Stimulated activated naive CD8-positive, alpha-beta T cell treated with anti-CD3 and anti-CD28 coated beads, Interleukin-15, amount 100 ng/mL, for 72 hours (primary cell): ENCODE measurements around the gene PRDX2.
"Not testable (repeated sequence)": the region's sequence is repeated elsewhere in the genome, so short reads cannot be mapped to it uniquely, and the experiment has no call there.

ENCODE experiments used
- ATAC-seq: fragments of 150-1000 bp; cut with Tn5 transposase; 2 replicates; pipeline ENCODE4 v1.10.0; 2021; ENCODE audit warnings: mild to moderate bottlenecking, moderate library complexity
- DNase-seq, 2 donors: peaks; one replicate each; pipeline ENCODE4 v3.0.0; 2021 to 2022
- H3K27ac Mint-ChIP-seq, 2 donors: one replicate each; pipeline ENCODE4 v1.8.0; 2022; ENCODE audit warnings: mild to moderate bottlenecking in 2 of 2, mixed read lengths in 2 of 2, moderate library complexity in 2 of 2
- H3K27me3 Mint-ChIP-seq: one replicate; pipeline ENCODE4 v1.8.0; 2022; ENCODE audit warnings: mixed read lengths
- H3K4me1 Mint-ChIP-seq: one replicate; pipeline ENCODE4 v1.8.0; 2022; ENCODE audit warnings: mild to moderate bottlenecking, mixed read lengths
- H3K4me3 Mint-ChIP-seq, 2 donors: one replicate each; pipeline ENCODE4 v1.8.0; 2022; ENCODE audit warnings: mild to moderate bottlenecking in 2 of 2, mixed read lengths in 2 of 2, moderate library complexity in 1 of 2
- H3K9me3 Mint-ChIP-seq, 2 donors: one replicate each; pipeline ENCODE4 v1.8.0; 2022; ENCODE audit warnings: mixed read lengths in 2 of 2

PRDX2 gene

DNA sequence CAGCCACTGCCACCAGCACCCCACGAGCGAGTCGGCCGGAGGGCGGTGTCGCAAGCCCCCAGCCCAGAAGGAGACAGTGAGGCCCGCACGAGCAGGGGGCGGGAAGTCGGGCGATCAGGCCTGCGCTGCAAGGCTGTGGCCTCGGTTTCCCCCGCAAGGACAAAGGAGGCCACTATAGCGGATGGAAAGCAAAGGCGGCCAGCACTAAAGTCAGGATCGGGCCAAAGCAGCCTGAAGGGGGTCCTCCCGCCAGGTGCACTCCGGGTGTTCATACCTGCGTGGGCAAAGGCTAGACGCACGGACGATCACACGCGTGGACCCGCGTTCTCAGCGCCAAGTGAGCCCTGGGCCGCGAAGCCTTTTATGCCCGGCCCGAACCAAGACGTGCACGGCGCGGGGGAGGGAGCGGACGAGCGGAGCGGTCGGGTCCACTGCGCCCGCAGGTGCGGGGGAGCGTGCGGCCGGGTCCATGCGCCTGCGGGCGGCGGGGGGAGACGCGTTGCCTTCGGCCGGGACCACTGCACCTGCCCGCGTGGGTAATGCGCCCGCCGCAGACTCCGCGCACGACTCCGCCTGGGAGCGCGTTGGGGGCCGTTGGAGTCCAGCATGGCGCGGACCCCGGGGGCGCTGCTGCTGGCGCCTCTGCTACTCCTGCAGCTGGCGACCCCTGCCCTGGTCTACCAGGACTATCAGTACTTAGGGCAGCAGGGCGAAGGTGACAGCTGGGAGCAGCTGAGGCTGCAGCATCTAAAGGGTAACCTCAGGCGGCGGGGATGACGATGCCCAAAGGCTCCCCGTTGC lies at the start of gene PRDX2, which contains the start of gene THSD8:
Gene PRDX2 (minus strand): TSS at position 335 of the 801 bp plus-strand sequence. CDS start 539 bp downstream, outside the sequence.
Gene THSD8 (plus strand): TSS at position 604 of the 801 bp plus-strand sequence. CDS start 3 bp downstream, at position 607.
- Mint-ChIP-seq H3K4me3 (peak within 1 kb of the TSS; percentile 87 to 92), H3K27me3 (no peaks in the 10 kb centered on the region), H3K27ac (peak within 1 kb of the TSS; percentile 87 to 88), H3K4me1 (peaks cover 42% of the 10 kb centered on the region), H3K9me3 (no peaks in the 10 kb centered on the region)
- peak; percentile 80 for ATAC-seq
- peak; percentile 86 to 88 for DNase-seq

DNA sequence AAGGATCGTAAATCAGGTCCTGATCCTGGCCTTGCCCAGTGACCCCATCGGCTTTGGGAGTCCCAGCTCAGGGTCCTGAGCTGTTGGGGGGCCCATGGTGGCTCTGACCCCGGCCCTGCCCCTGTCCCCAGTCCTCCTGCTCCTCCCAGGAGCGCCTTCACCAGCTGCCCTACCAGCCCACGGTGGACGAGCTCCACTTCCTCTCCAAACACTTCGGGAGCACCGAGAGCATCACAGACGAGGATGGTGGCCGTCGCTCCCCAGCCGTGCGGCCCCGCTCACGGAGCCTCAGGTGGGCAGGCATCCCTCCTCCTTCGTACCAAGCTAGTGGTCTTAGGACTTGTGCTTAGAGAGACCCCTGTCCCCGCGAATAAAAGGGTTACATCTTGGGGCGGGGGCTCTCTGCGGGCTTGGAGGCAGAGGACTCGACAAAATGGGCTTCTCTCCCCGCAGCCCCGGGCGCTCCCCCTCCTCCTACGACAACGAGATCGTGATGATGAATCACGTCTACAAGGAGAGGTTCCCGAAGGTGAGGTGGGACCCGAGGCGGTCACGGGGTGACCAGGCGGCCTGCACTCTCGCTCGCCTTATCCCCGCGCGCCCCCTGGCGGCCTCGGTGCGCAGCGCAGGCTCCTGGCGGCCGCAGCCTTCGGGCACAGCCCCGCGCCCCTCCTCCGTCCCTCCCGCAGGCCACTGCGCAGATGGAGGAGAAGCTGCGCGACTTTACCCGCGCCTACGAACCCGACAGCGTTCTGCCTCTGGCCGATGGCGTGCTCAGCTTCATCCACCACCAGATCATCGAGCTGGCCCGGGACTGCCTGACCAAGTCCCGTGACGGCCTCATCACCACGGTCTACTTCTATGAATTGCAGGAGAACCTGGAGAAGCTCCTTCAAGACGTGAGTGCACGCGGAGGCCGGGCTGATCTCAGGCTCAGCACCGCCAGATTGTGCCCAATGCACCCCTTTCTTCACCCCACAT lies 45.8 kb upstream of the PRDX2 start:
- DNase-seq (peak; percentile 88 to 90), ATAC-seq (peak; percentile 97)
- Mint-ChIP-seq H3K9me3 (no peaks in the 10 kb centered on the region), H3K4me3 (peak overlapping the region; percentile 77 to 82), H3K27me3 (peaks cover 57% of the 10 kb centered on the region), H3K27ac (peak overlapping the region in 1 of 2 donors; percentile 84), H3K4me1 (peaks cover 11% of the 10 kb centered on the region)

DNA sequence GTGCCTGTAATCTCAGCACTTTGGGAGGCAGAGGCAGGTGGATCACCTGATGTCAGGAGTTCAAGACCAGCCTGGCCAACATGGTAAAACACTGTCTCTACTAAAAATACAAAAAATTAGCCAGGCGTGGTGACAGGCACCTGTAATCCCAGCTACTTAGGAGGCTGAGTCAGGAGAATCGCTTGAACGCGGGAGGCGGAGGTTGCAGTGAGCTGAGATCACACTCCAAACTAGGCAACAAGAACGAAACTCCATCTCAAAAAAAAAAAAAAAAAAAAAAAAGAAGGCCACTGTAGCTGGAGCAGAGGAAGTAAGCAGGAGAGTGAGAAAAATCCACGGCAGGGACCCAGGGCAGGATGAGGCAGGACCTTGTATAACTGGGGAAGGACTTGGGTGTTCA lies 45.0 kb upstream of the PRDX2 start:
- not testable (repeated sequence) for H3K4me3 Mint-ChIP-seq, DNase-seq, H3K9me3 Mint-ChIP-seq, ATAC-seq, H3K27ac Mint-ChIP-seq
- peaks cover 64% of the 10 kb centered on the region for H3K27me3 Mint-ChIP-seq
- peaks cover 12% of the 10 kb centered on the region for H3K4me1 Mint-ChIP-seq

DNA sequence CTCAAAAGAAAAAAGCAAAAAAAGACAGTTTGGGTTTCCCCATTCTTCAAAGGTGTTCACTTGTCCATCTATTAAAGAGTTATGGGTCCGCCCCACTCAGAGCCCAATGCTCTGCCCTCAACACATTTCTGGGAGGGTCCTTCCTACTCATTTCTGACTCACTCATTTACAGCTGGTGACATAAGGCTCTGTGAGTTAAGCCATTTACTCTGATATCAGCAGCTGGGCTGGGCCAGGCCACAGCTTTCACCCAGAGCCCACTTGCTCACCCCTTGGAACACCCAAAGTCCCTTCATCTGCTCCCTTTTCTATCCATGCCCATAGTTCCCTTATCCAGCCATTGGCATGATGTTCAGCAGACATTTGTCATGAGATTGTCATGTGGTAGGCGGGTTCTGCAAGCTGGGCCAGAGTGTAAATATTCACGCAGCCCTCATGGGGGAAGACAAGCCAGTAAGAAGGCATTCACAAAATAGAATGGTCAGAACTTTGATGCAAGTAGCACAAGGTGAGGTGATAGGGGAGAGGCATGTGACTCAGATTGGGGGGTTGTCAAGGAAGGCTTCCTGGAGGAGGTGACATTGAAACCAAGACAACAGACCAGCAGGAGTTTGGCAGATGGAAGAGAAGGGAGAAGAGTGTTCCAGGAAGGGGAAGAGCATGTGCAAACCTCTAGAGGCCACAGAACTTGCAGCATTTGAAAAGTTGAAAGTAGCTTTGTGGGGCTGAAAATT lies 42.6 kb upstream of the PRDX2 start:
- H3K27ac Mint-ChIP-seq: no peak overlapping the region
- H3K4me3 Mint-ChIP-seq: no peak overlapping the region
- no peak for ATAC-seq
- no peaks in the 10 kb centered on the region for H3K9me3 Mint-ChIP-seq
- peaks cover 33% of the 10 kb centered on the region for H3K4me1 Mint-ChIP-seq
- DNase-seq: no peak
- peaks cover 80% of the 10 kb centered on the region for H3K27me3 Mint-ChIP-seq

DNA sequence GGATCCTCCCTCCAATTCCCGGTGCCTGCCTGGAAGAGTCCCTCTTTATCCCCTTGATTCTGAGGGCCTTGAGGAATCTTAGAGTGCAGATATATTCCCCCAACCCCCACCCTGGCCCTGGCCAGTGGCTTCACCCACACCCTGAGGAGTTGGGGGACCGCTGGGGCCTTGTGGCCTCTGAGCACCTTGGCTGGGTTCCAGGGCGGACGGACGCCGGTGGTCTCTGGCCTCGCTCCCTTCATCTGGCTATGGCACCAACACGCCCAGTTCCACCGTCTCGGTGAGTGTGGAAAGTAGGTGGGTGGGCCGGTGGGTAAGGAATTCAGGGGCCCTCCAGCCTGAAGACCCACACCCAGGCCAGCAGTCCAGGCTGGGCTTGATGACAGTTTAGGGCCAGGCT lies 41.7 kb upstream of the PRDX2 start:
- DNase-seq: no peak
- peaks cover 41% of the 10 kb centered on the region for H3K4me1 Mint-ChIP-seq
- no peak for ATAC-seq
- H3K9me3 Mint-ChIP-seq: no peaks in the 10 kb centered on the region
- H3K27me3 Mint-ChIP-seq: peaks cover 88% of the 10 kb centered on the region
- no peak overlapping the region for H3K4me3 Mint-ChIP-seq
- no peak overlapping the region for H3K27ac Mint-ChIP-seq

DNA sequence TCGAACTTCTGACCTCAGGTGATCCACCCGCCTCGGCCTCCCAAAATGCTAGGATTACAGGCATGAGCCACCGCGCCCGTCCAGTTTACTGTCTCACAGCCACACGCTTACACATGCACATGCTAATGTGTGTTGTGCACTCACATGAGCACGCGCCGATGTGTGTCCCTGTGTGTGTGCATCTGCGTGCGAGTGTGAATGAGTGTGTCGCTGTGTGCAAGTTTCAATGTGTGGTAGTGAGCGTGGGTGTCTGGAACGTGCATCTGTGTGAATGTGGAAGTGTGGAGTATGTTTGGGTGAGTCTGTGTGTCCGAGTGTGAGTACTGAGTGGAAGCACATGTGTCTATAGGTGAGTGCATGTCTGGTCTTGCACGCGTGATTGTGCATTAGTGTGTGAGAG lies 40.9 kb upstream of the PRDX2 start:
- Mint-ChIP-seq H3K9me3 (no peaks in the 10 kb centered on the region), H3K4me3 (no peak overlapping the region), H3K27me3 (peaks cover 91% of the 10 kb centered on the region), H3K4me1 (peaks cover 37% of the 10 kb centered on the region), H3K27ac (no peak overlapping the region)
- ATAC-seq: no peak
- no peak for DNase-seq

DNA sequence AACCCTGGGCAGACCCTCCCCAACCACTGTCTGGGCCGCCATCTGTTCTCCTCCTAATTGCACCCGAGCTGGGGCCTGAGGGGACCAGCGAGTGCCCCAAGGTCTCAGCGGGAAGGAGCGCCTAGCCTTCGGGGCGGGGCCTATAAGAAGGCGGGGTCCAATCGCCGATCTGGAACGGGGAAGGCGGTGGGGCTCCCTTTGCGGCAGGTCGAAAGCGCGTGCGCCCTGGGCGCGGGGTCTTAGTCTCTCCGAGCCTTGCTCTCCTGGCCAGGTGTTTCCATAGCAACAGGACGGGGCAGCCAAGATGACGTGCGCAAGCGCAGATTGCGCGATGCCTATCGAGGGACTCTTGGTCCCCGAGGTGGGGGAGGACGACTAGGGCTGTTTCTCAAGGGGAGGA lies 39.5 kb upstream of the PRDX2 start:
- H3K9me3 Mint-ChIP-seq: no peaks in the 10 kb centered on the region
- H3K4me3 Mint-ChIP-seq: peak overlapping the region; percentile 49 to 67
- ATAC-seq: no peak
- H3K27ac Mint-ChIP-seq: no peak overlapping the region
- H3K27me3 Mint-ChIP-seq: peaks cover 91% of the 10 kb centered on the region
- H3K4me1 Mint-ChIP-seq: peaks cover 40% of the 10 kb centered on the region
- DNase-seq: peak in 1 of 2 donors; percentile 33

DNA sequence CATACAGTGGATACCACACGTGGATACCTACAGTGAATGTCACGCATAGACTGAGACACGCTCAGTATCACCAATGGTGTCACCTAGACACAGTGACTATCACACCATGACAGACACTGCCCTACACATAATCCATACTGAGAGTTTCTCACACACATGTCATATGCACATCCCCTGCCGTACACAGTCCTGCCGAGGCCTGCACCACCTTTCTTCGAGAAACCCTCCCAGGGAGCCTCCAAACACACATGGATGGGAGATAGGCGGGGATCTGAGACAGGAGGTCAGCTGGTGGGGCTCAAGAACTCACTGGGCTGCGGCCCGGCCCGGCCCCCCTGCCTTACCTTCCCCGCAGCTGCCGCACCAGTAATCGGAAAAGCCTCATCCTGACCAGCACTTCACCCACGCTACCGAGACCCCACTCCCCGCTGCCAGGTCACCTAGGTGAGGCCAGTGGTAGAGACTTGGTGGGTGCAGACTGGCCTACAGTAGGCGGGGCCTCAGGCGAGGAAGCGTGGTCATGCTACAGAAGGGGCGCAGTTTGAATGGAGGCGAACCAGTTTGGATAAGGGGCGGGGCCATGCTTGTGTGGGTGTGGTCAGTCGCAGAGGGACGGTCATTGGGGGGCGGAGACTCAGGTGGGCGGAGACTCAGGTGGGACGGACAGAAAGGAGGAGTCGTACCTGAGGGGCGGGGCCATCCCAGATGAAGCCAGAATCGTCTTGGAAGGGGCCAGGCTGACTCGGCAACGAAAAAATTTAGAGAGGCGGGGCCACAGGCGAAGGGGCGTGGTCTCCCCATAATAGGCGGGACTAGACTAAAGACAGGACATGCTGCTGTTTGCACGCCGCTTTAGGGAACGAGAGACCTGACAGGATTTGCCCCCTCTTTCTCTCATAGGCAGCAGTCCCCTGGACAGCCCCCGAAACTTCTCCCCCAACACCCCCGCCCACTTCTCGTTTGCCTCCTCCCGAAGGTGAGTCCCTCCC lies 38.8 kb upstream of the PRDX2 start:
- ATAC-seq: peak; percentile 44
- no peak overlapping the region for H3K27ac Mint-ChIP-seq
- peaks cover 41% of the 10 kb centered on the region for H3K4me1 Mint-ChIP-seq
- peaks cover 96% of the 10 kb centered on the region for H3K27me3 Mint-ChIP-seq
- peak overlapping the region; percentile 49 to 67 for H3K4me3 Mint-ChIP-seq
- DNase-seq: peak; percentile 63 to 68
- H3K9me3 Mint-ChIP-seq: no peaks in the 10 kb centered on the region

DNA sequence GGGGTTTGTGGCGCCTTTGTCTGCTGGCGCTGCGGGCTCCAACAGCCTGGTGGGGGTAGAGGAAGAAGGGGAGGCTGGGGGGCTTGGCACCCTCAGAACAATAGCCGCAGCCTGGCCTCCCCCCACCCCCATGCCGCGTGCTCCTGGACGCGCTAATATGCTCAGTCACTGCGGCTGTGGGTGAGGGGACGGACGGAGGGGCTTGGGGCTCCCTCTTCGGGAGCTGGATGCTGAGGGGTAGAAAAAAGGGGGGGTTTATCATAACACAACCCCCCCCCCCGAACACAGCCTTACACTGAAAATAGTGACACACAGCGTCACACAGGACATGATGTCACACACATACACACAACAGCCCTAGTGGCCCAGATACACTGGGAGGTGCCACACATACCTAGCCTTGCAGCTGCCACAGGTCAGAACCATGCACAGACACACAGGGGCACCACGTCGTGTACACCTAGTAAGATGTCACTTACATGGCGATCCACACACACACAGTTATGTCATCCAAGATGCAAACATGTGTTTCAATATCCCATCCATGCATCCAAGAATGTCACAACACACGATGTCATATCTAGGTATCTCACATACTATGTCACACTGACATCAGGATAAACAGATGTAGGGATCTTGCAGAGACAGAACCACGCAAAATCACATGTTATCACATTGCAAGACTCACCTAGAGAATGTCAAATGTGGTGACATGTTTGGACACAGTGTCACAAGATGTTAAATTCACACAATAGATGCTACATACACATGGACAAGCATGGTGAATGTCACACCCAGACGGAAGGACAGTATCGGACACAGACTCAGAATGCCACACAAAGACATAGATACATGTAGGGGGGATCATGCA lies 37.5 kb upstream of the PRDX2 start:
- Mint-ChIP-seq H3K27me3 (peaks cover 100% of the 10 kb centered on the region), H3K27ac (no peak overlapping the region), H3K4me1 (peaks cover 51% of the 10 kb centered on the region), H3K4me3 (peak overlapping the region; percentile 61 to 76), H3K9me3 (no peaks in the 10 kb centered on the region)
- ATAC-seq (peak; percentile 58), DNase-seq (no peak)

DNA sequence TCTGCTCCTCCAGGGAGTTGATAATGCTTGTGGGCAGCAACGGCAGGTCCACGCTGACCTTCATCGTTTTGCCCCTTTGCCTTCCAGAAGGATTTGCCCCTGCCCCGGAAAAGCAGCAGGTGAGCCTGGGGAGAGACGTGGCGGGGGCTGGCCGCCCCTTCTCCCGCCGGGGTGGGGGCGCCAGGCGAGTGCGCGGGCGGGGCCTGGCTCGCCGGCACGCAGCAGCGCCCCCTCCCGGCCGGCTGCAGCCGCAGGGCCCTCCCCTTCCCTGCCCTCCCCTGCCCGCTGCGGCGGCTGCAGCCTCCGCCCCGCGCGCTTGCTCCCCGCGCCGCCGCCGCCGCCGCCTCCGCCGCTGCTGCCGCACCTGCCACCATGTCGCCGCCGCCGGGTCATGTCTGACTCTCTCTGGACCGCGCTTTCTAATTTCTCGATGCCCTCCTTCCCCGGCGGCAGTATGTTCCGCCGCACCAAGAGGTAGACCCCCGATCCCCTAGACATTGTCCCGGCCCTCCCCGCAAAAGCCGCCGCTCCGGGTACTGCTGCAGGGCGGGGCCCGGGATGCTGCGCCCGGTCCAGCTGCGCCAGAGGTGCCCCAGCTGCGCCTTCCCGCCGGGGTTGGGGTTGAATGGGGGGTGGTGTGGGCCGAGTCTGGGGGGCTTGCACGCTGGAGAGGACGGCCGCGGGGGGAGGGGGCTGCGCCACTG lies 36.7 kb upstream of the PRDX2 start, which contains the start of gene MAST1:
Gene MAST1 (plus strand): TSS at position 334 of the 704 bp plus-strand sequence. CDS start 58 bp downstream, at position 392.
- Mint-ChIP-seq H3K4me1 (peaks cover 54% of the 10 kb centered on the region), H3K27me3 (peaks cover 95% of the 10 kb centered on the region), H3K4me3 (peak within 1 kb of the TSS; percentile 75 to 76)

DNA sequence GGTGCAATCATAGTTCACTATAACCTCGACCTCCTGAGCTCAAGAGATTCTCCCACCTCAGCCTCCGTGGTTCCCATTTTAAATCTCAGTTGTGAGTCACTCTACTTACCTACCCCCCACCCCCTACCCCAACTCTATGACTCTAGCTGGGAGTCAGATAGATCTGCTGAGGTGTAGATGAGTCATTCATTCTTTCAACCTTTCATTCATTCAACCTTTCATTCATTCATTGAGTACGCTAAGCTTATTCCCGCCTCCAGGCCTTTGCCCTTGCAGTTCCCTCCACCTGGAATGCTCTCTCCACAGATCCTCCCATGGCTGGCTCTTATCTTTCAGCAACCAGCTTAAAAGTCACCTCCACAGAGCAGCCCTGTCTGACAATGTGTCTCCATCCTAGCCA lies 35.6 kb upstream of the PRDX2 start:
- no peak overlapping the region for H3K4me3 Mint-ChIP-seq
- DNase-seq: no peak
- H3K9me3 Mint-ChIP-seq: no peaks in the 10 kb centered on the region
- H3K4me1 Mint-ChIP-seq: peaks cover 64% of the 10 kb centered on the region
- ATAC-seq: peak; percentile 24
- peaks cover 95% of the 10 kb centered on the region for H3K27me3 Mint-ChIP-seq
- no peak overlapping the region for H3K27ac Mint-ChIP-seq

More for the DNA sequence above, 36.7 kb upstream of the PRDX2 start, which contains the start of gene MAST1:
- no peaks in the 10 kb centered on the region for H3K9me3 Mint-ChIP-seq
- peak; percentile 52 to 70 for DNase-seq
- H3K27ac Mint-ChIP-seq: no peak within 1 kb of the TSS
- ATAC-seq: peak; percentile 75

DNA sequence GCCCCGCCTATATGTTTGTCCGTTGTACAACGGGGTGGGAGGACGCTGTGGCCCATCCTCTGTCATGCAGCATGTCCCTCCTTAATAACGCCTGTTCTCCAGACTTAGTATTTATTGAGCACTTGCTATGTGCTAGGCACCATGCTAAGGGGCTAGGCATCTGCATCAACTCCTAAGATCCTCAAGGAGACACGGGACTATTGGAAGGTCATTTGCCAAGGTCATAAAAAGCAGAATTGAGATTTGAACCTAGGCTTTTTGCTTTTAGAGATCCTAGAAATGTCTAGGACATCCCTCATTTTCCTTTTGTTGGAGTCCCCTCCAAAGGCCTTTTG lies 34.9 kb upstream of the PRDX2 start:
- peaks cover 95% of the 10 kb centered on the region for H3K27me3 Mint-ChIP-seq
- peaks cover 62% of the 10 kb centered on the region for H3K4me1 Mint-ChIP-seq
- ATAC-seq (no peak), DNase-seq (no peak)
- no peak overlapping the region for H3K4me3 Mint-ChIP-seq
- H3K27ac Mint-ChIP-seq: no peak overlapping the region
- H3K9me3 Mint-ChIP-seq: no peaks in the 10 kb centered on the region
